Endothelial cell of hepatic sinusoid (primary cell): ENCODE measurements around the gene SUGP1.

Experiments
- in situ Hi-C: cut with HindIII; loops from 2 replicates; pipeline ENCODE4 v1.10.0; 2017; ENCODE audit warnings: low sequenced_read_pairs

The SUGP1 gene

GRCh38 chr19:19236173-19236572 lies 84.1 kb downstream of the SUGP1 start:
- in situ Hi-C loops = no loop called here

GRCh38 chr19:19234220-19234816 lies 86.0 kb downstream of the SUGP1 start:
- in situ Hi-C loops = no loop called here

- in situ Hi-C loops = no loop called here
Observed at GRCh38 chr19:19232261-19232721, 88.0 kb downstream of the SUGP1 start.

GRCh38 chr19:19230999-19231398 lies 89.3 kb downstream of the SUGP1 start:
- in situ Hi-C loops = no loop called here

GRCh38 chr19:19229701-19230100 lies 90.6 kb downstream of the SUGP1 start:
- in situ Hi-C loops = no loop called here

- in situ Hi-C loops = no loop called here
Observed at GRCh38 chr19:19227217-19227616, 93.1 kb downstream of the SUGP1 start.

GRCh38 chr19:19226663-19227062 lies 93.6 kb downstream of the SUGP1 start:
- in situ Hi-C loops = no loop called here

- in situ Hi-C loops = no loop called here
Observed at GRCh38 chr19:19226204-19226603, 94.1 kb downstream of the SUGP1 start.
